ENCODE data around the gene NFKB1. TPM values are rescaled to one million over a fixed set of nuclear protein-coding genes. Genes with fewer than 3 reads are reported as not detected.
A peak's percentile ranks its signal among the peaks of the same experiment; 100 is the strongest.
"Not testable (repeated sequence)": the region's sequence is repeated elsewhere in the genome, so short reads cannot be mapped to it uniquely, and the experiment has no call there.

NFKB1 gene, protein sequence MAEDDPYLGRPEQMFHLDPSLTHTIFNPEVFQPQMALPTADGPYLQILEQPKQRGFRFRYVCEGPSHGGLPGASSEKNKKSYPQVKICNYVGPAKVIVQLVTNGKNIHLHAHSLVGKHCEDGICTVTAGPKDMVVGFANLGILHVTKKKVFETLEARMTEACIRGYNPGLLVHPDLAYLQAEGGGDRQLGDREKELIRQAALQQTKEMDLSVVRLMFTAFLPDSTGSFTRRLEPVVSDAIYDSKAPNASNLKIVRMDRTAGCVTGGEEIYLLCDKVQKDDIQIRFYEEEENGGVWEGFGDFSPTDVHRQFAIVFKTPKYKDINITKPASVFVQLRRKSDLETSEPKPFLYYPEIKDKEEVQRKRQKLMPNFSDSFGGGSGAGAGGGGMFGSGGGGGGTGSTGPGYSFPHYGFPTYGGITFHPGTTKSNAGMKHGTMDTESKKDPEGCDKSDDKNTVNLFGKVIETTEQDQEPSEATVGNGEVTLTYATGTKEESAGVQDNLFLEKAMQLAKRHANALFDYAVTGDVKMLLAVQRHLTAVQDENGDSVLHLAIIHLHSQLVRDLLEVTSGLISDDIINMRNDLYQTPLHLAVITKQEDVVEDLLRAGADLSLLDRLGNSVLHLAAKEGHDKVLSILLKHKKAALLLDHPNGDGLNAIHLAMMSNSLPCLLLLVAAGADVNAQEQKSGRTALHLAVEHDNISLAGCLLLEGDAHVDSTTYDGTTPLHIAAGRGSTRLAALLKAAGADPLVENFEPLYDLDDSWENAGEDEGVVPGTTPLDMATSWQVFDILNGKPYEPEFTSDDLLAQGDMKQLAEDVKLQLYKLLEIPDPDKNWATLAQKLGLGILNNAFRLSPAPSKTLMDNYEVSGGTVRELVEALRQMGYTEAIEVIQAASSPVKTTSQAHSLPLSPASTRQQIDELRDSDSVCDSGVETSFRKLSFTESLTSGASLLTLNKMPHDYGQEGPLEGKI
- 24.7 and 25.7 TPM in 2 replicates for total RNA-seq (2014; rRNA removed; shearing (Covaris generic); ENCODE audit: low replicate concordance)

DNA sequence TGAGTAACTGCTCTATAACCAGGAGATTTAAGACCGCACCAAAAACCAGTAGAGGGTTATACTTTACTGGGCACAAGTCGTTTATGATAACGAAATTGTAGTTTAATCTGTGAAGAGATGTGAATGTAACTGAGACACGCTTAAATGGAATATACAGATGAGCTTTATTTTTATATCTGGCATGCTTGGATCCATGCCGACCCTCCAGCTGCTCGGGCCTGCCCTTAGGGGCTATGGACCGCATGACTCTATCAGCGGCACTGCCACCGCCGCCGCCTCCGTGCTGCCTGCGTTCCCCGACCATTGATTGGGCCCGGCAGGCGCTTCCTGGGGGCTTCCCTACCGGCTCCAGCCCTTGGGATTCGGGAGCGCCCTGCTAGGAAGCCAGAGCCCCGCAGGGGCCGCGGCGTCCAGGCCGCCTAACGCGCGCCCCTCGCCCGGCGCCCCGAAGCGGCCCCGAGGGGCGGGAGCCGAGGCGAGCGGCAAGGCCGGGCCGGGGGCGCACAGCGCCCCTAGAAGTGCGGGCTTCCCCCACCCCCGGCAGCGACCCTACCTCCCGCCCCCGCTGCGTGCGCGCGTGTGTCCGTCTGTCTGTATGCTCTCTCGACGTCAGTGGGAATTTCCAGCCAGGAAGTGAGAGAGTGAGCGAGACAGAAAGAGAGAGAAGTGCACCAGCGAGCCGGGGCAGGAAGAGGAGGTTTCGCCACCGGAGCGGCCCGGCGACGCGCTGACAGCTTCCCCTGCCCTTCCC, at the start of gene NFKB1:
NFKB1 (plus strand) TSS at position 664 of the 751 bp plus-strand sequence. CDS start 24,160 bp downstream, outside the sequence.
- Histone ChIP-seq H3K9me3 (no peaks in the 10 kb centered on the region), H3K27me3 (no peaks in the 10 kb centered on the region), H3K36me3 (no peaks in the 10 kb centered on the region), H3K4me3 (peak within 1 kb of the TSS; percentile 87)
- peak; percentile 67 for DNase-seq

DNA sequence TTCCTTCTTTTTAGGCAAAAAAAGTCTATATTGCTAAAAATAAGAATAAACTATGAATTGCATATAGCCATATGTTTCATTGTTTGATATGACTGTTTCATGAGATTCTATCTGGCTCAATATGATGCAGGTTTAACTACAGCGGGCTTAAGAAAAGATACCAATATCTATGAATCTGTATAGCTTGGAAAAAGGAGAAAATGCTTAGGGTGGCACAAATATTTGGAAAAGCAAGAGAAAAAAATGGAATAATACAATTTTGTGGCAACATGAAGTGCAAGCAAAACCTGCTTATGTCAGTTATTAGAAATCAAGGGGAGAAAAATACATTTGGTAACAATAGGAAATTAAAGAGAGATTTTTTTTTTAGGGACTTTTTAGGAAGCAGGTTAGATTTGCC, 48.3 kb upstream of the NFKB1 start:
- no peak overlapping the region for H3K4me3 ChIP-seq
- no peak for DNase-seq
- H3K27me3 ChIP-seq: no peaks in the 10 kb centered on the region
- H3K9me3 ChIP-seq: no peaks in the 10 kb centered on the region
- no peaks in the 10 kb centered on the region for H3K36me3 ChIP-seq

DNA sequence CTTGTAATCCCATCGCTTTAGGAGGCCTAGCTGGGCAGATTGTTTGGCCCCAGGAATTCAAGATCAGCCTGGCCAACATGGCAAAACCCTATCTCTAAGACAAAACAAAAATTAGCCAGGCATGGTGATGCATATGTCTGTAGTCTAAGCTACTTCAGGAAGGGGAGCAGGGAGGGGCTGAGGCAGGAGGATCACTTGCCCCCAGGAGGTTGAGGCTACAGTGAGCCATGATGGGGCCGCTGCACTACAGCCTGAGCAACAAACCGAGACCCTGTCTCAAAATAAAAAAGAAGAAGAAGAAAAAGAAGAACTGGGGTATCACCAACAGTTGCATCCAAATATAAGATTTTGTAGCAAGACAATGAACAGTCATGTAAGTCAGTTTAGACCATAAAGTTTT, 47.3 kb upstream of the NFKB1 start:
- no peaks in the 10 kb centered on the region for H3K36me3 ChIP-seq
- H3K4me3 ChIP-seq: no peak overlapping the region
- DNase-seq: no peak
- no peaks in the 10 kb centered on the region for H3K27me3 ChIP-seq
- no peaks in the 10 kb centered on the region for H3K9me3 ChIP-seq

DNA sequence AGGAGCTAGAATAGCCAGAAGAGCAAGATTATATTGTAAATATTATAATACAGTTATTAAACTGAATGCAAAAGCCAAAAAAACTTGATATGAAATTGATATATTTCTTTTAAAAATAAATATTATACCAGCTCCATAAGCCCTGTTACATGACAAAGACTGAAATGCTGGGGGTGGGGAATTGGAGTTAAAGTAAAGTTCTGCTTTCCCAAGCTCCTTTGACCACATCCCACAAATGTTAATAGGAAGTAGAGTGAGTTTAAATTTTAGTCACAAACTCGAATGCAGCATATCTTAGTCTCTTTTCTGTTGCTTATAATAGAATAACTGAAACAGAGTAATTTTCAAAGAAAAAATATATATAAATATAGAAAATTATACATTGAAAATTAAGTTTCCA, 46.9 kb upstream of the NFKB1 start:
- H3K4me3 ChIP-seq: no peak overlapping the region
- H3K9me3 ChIP-seq: no peaks in the 10 kb centered on the region
- H3K27me3 ChIP-seq: no peaks in the 10 kb centered on the region
- DNase-seq: no peak
- no peaks in the 10 kb centered on the region for H3K36me3 ChIP-seq

DNA sequence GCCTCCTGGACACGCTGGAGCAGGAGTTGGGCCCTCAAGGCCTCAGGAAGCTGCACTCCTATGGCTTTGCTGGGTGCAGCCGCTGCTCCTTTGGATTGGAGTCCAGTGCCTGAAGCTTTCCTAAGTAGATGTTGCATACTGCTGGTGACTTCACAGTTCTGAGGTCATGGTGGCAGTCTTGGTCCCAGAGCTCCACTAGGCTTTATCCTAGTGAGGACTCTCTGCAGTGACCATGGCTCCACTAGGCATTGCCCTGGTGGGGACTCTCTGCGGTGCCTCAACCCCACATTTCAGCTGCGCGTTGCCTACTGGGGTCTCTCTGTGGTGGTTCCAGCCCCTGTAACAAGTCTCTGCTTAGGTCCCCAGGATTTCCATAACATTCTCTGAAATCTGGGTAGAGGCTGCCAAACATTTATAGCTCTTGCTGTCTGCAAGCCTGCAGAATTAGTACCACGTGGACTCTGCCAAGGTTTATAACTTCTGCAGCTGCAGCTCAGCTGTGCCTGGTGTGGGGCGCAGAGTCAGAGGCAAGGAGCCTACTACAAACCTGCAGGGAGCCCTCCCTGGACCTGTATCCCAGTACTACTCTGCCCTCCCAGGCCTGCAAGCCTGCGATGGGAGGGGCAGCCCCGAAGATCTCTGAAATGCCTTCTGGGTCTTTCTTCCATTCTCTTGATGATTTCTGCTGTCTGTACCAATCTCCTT, 46.0 kb upstream of the NFKB1 start:
- Histone ChIP-seq H3K36me3 (no peaks in the 10 kb centered on the region), H3K9me3 (no peaks in the 10 kb centered on the region), H3K4me3 (no peak overlapping the region), H3K27me3 (no peaks in the 10 kb centered on the region)
- no peak for DNase-seq

DNA sequence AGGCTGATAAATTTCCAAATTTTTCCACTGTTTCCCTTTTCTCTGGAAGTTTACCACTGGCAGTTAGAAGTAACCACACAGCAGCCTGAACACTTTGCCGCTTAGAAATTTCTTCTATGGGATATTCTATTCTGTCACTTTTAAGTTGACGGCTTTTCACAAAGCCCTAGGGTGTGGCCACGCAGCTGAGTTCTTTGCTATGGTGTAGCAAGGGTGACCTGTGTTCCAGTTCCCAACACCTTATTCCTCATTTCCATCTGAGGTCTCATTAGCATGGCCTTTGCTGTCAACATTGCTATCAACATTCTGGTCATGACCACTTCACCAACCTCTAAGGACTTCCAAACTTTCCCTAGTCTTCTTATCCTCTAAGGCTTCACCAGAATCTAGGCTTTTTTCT, 45.4 kb upstream of the NFKB1 start:
- no peak for DNase-seq
- Histone ChIP-seq H3K27me3 (no peaks in the 10 kb centered on the region), H3K36me3 (no peaks in the 10 kb centered on the region), H3K9me3 (no peaks in the 10 kb centered on the region), H3K4me3 (no peak overlapping the region)

DNA sequence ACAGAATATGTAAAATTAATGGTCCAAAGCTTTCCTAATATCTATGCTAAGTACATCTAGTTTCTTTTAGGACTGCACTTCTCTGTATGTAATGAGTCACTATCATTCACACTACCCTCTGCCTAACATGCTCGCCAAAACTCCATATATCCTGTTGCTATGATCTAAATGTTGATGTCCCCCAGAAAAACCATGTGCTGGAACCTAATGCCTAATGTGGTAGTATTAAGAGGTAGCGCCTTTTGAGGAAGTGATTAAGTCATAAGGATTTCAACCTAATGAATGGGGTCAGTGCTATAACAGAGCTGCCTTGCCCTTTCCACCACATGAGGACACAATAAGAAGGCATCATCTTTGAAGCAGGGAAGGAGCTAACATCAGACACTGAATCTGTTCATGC, 34.9 kb upstream of the NFKB1 start:
- H3K4me3 ChIP-seq: no peak overlapping the region
- no peaks in the 10 kb centered on the region for H3K36me3 ChIP-seq
- no peak for DNase-seq
- no peaks in the 10 kb centered on the region for H3K27me3 ChIP-seq
- no peaks in the 10 kb centered on the region; the same call in 1 of the 2 replicates for H3K9me3 ChIP-seq

DNA sequence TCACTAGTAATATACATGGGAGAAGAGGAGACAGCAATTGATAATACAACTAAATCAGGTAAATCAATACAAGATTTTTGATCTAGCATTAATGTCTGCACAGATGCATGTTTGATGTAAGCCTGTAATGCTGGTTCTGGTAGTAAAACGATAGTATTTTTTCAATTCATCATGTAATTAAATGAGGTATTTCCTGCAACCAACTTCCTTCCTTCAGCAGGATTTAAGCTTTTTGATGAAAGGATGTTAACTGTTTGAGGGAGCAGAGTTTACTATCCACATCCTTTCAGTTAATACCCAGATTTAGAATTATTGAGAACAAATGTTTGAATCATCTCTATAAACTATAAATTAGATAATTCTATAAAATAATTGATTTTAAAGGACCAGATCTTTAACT, 31.4 kb upstream of the NFKB1 start:
- Histone ChIP-seq H3K4me3 (no peak overlapping the region), H3K36me3 (no peaks in the 10 kb centered on the region), H3K27me3 (no peaks in the 10 kb centered on the region), H3K9me3 (no peaks in the 10 kb centered on the region)
- DNase-seq: no peak

DNA sequence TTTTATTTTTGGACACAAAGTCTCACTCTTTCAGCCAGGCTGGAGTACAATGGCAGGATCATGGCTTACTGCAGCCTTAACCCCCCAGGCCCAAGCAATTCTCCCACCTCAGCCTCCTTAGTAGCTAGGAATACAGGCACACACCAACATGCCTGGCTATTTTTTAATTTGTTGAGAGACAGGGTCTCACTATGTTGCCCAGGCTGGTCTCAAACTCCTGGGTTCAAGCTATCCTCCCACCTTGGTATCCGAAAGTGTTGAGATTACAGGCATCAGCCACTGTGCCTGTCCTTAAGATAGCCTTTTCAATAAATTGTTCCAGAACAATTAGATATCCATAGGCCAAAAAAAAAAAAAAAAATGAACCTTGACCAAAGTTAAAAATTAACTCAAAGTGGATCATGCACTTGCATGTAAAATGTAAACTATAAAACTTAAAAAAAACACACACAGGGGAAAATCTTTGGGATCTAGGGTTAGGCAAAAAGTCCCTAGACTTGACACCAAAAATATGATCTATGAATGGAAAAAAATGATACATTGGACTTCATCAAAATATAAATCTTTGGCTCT, 28.6 kb upstream of the NFKB1 start:
- Histone ChIP-seq H3K9me3 (no peaks in the 10 kb centered on the region; the same call in 1 of the 2 replicates), H3K36me3 (no peaks in the 10 kb centered on the region), H3K27me3 (no peaks in the 10 kb centered on the region), H3K4me3 (no peak overlapping the region)
- DNase-seq: no peak

DNA sequence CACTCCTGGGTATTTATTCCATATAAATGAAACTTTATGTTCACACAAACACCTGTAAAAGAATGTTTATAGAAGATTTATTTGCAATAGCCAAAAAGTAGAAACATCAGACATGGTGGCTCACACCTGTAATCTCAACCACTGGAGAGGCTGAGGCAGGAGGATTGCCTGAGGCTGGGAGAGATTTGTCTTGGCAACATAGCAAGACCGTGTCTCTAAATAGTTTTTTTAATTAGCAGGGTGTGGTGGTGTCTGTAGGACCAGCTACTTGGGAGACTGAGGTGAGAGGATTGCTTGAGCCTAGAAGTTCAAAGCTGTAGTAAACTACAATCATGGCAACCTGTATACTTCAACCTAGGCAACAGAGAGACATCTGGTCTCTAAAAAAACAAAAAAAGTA, 27.7 kb upstream of the NFKB1 start:
- no peak overlapping the region for H3K4me3 ChIP-seq
- H3K9me3 ChIP-seq: no peaks in the 10 kb centered on the region; the same call in 1 of the 2 replicates
- H3K36me3 ChIP-seq: no peaks in the 10 kb centered on the region
- H3K27me3 ChIP-seq: no peaks in the 10 kb centered on the region
- DNase-seq: no peak

DNA sequence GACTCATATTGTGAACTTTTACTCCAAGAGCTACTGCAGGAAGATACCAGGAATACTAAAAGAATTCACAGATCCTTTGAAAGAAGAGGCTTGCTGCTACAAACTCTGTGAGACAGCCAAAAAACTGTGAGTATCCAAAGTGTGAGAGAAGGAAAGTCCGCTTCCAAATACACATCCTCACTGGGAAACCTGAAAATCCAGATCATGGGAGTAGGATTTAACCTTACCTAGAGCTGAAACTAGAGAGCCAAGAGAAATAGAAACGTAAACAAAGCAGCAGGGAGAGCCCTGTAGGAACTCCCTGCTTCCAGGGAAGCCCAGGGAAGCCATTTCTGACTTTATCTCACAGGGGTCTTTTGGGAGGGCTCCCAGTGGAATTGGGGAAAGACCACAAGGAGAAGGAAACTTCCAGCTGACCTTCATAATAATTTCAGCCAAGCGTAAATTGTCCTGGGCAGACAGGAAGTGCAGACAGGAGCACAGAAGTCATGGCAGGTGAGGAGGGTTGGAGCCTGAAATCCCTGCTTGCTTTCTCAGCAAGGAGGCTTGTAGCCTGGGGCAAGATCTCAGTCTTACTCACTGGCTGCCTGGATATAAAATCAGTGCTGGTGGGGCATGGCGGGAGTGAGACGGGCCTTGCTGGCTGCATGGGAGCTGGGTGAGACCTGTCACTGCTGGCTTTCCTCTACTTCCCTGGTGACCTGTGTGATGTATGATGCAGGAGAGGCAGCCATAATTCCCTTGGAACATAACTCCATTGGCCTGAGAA, 26.2 kb upstream of the NFKB1 start:
- no peak overlapping the region for H3K4me3 ChIP-seq
- DNase-seq: no peak
- H3K27me3 ChIP-seq: no peaks in the 10 kb centered on the region
- no peaks in the 10 kb centered on the region; the same call in 1 of the 2 replicates for H3K9me3 ChIP-seq
- H3K36me3 ChIP-seq: no peaks in the 10 kb centered on the region

DNA sequence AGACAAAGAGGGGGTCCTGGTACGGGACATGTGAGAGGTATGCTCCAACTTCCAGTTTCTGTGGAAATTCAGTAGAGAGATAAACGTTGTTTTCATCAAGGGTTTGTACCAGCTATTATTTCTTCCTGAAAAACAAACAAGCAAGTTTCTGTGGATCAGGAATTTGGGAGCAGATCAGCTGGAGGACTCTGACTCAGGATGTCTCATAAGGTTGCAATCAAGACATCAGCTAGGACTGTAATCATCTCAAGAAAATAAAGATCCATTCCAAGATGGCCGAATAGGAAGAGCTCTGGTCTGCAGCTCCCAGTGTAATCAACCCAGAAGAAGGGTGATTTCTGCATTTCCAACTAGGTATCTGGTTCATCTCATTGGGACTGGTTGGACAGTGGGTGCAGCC, 23.5 kb upstream of the NFKB1 start:
- Histone ChIP-seq H3K9me3 (no peaks in the 10 kb centered on the region; the same call in 1 of the 2 replicates), H3K4me3 (no peak overlapping the region), H3K27me3 (no peaks in the 10 kb centered on the region), H3K36me3 (no peaks in the 10 kb centered on the region)
- DNase-seq: peak; percentile 8

DNA sequence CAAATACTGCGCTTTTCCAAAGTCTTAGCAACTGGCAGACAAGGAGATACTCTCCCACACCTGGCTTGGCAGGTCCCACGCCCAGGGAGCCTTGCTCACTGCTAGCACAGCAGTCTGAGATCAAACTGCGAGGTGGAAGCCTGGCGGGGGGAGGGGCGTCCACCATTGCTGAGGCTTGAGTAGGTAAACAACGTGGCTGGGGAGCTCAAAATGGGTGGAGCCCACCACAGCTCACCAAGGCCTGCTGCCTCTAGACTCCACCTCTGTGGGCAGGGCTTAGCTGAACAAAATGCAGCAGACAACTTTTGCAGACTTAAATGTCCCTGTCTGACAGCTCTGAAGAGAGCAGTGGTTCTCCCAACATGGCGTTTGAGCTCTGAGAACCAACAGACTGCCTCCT, 23.0 kb upstream of the NFKB1 start:
- H3K4me3 ChIP-seq: no peak overlapping the region
- H3K36me3 ChIP-seq: no peaks in the 10 kb centered on the region
- no peaks in the 10 kb centered on the region; the same call in 1 of the 2 replicates for H3K9me3 ChIP-seq
- no peak for DNase-seq
- no peaks in the 10 kb centered on the region for H3K27me3 ChIP-seq

DNA sequence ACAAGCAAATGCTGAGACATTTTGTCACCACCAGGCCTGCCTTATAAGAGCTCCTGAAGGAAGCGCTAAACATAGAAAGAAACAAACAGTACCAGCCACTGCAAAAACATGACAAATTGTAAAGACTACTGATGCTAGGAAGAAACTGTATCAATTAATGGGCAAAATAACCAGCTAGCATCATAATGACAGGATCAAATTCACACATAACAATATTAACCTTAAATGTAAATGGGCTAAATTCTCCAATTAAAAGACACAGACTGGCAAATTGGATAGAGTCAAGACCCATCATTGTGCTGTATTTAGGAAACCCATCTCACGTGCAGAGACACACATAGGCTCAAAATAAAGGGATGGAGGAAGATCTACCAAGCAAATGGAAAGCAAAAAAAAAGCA, 21.3 kb upstream of the NFKB1 start:
- not testable (repeated sequence) for DNase-seq, H3K27me3 ChIP-seq, H3K36me3 ChIP-seq, H3K4me3 ChIP-seq, H3K9me3 ChIP-seq

DNA sequence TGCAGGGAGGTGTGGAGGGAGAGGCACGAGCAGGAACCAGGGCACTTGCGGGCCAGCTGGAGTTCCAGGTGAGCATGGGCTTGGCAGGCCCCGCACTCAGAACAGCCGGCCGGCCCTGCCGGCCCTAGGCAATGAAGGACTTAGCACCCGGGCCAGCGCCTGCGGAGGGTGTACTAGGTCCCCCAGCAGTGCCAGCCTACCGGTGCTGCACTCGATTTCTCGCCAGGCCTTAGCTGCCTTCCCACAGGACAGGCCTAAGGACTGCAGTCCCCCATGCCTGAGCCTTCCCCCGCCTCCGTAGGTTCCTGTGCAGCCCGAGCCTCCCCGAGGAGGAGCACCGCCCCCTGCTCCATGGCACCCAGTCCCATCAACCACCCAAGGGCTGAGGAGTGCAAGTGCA, 18.0 kb upstream of the NFKB1 start:
- no peaks in the 10 kb centered on the region for H3K9me3 ChIP-seq
- no peaks in the 10 kb centered on the region for H3K36me3 ChIP-seq
- no peak overlapping the region for H3K4me3 ChIP-seq
- DNase-seq: no peak
- H3K27me3 ChIP-seq: no peaks in the 10 kb centered on the region
